ENCODE data around the gene TENM3. TPM values are rescaled to one million over a fixed set of nuclear protein-coding genes. Genes with fewer than 3 reads are reported as not detected.

The TENM3 gene
- total and polyA plus RNA-seq, 2 of the 8 experiments (the other 6 are each of a cell fraction or from before 2014, with no cell fraction given) = 36.9 to 69.3 TPM

GRCh38 chr4:182426901-182427300 lies 183.7 kb downstream of the TENM3 start:
- H3K4me2 ChIP-seq (ENCODE audit: insufficient read depth in 1 of 2, low read depth in 2 of 2, low read length in 2 of 2) = no peak overlapping the region
- H3K56ac ChIP-seq (replicated peaks; ENCODE audit: insufficient read length, low read depth, low read length) = no peak overlapping the region
- no peaks in the 10 kb centered on the region for H3K23me2 ChIP-seq (ENCODE audit: low read depth, low read length)
- FAIRE-seq (no peak), DNase-seq (ENCODE audit: low read depth in 1 of 2, low spot score in 2 of 2) (no peak)
- no peak overlapping the region for H3K14ac ChIP-seq (ENCODE audit: insufficient read length)
- WGBS, 2 experiments (ENCODE audit: extremely low coverage in 1 of 2, insufficient coverage in 1 of 2, insufficient read length in 1 of 2, insufficient replicate concordance in 2 of 2, low coverage in 1 of 2, low lambda C conversion rate in 2 of 2, missing lambda C conversion rate in 1 of 2) = 80% methylated on average over 1 of the region's 1 CpG; no CpG with 5 or more reads in 1 of the 2 experiments
- no peak overlapping the region for H2BK120ac ChIP-seq (replicated peaks; ENCODE audit: low read depth, low read length)
- no peaks in the 10 kb centered on the region for H3K27me3 ChIP-seq (replicated peaks in 1 of 4; ENCODE audit: control insufficient read depth in 3 of 4, extremely low read depth in 1 of 4, insufficient read depth in 3 of 4, low read length in 3 of 4)
- H4K20me1 ChIP-seq (replicated peaks in 1 of 2; ENCODE audit: control insufficient read depth in 1 of 2, insufficient read depth in 2 of 2, low read length in 2 of 2) = no peaks in the 10 kb centered on the region
- no peak overlapping the region for H2AK5ac ChIP-seq (ENCODE audit: low read depth, low read length)
- no peak overlapping the region for H2BK5ac ChIP-seq (ENCODE audit: low read depth, low read length)
- no peaks in the 10 kb centered on the region for H3K36me3 ChIP-seq (ENCODE audit: control insufficient read depth in 2 of 4, insufficient read depth in 4 of 4, low read length in 3 of 4)
- CTCF ChIA-PET (ENCODE audit: partially characterized antibody) = no interaction called here
- H2BK12ac ChIP-seq (ENCODE audit: low read depth, low read length) = no peak overlapping the region
- H3K4me3 ChIP-seq (ENCODE audit: extremely low read depth in 1 of 4, insufficient read depth in 2 of 4, low read depth in 3 of 4, low read length in 4 of 4) = no peak overlapping the region
- no peak overlapping the region for H3K27ac ChIP-seq (ENCODE audit: low read depth, low read length)
- H3K9ac ChIP-seq (replicated peaks in 1 of 4; ENCODE audit: extremely low read depth in 1 of 4, low read depth in 3 of 4, low read length in 3 of 4) = no peak overlapping the region
- H2BK15ac ChIP-seq (ENCODE audit: low read length) = no peak overlapping the region
- H4K5ac ChIP-seq (ENCODE audit: insufficient read length, low read depth, low read length) = no peak overlapping the region
- H3K18ac ChIP-seq (ENCODE audit: extremely low read depth, low read length) = no peak overlapping the region
- H3K79me1 ChIP-seq (ENCODE audit: low read depth, low read length) = no peaks in the 10 kb centered on the region
- no peak overlapping the region for H3K4ac ChIP-seq (replicated peaks; ENCODE audit: insufficient read length, low read depth, low read length)
- no peak overlapping the region for H4K91ac ChIP-seq (replicated peaks; ENCODE audit: insufficient read length, low read length)
- H3K23ac ChIP-seq (ENCODE audit: insufficient read length) = no peak overlapping the region
- no peak overlapping the region for H2AFZ ChIP-seq (ENCODE audit: low read length)
- no peaks in the 10 kb centered on the region for H3K79me2 ChIP-seq (ENCODE audit: control insufficient read depth in 1 of 2, insufficient read depth in 2 of 2, low read length in 2 of 2)
- no peak overlapping the region for H4K8ac ChIP-seq (ENCODE audit: extremely low read depth, insufficient read depth, low read length)
- TF ChIP-seq CBX5 (IDR thresholded peaks at IDR 0.05; ENCODE audit: low read depth, low read length) (no peak), YY1 (IDR thresholded peaks at IDR 0.05; ENCODE audit: low read depth, low read length) (no peak), POLR2AphosphoS5 (IDR thresholded peaks at IDR 0.05; ENCODE audit: low read depth, low read length) (no peak), NANOG (IDR thresholded peaks at IDR 0.05; ENCODE audit: insufficient read depth, low read depth, low read length, poor library complexity, severe bottlenecking) (no peak), TAF7 (optimal IDR thresholded peaks at IDR 0.05; ENCODE audit: borderline replicate concordance, low read depth, low read length) (no peak), USF2 (IDR thresholded peaks at IDR 0.05; ENCODE audit: low read length) (no peak), ATF2 (IDR thresholded peaks at IDR 0.05; ENCODE audit: low read length) (no peak), BCL11A (IDR thresholded peaks at IDR 0.05; ENCODE audit: low read depth in 2 of 2, low read length in 2 of 2) (no peak), RNF2 (IDR thresholded peaks at IDR 0.05; ENCODE audit: borderline replicate concordance, low read depth, low read length, missing control alignments, poor library complexity, severe bottlenecking) (no peak), CHD1 (IDR thresholded peaks at IDR 0.05; ENCODE audit: low read depth, low read length) (no peak), EZH2 (IDR thresholded peaks at IDR 0.05; ENCODE audit: low read depth, low read length, severe bottlenecking) (no peak)
- H3K9me3 ChIP-seq (ENCODE audit: insufficient read depth in 2 of 2, low read depth in 1 of 2, low read length in 1 of 2) = no peaks in the 10 kb centered on the region
- no peak overlapping the region for H2BK20ac ChIP-seq (ENCODE audit: low read length)
- H3K4me1 ChIP-seq (replicated peaks in 1 of 4; ENCODE audit: control insufficient read depth in 3 of 4, insufficient read depth in 4 of 4, low read length in 3 of 4) = peaks cover 0 to 2% (median 0%) of the 10 kb centered on the region in 4 experiments; a peak in 1 of 7 replicates
- POLR2A ChIA-PET (ENCODE audit: partially characterized antibody) = no interaction called here
